EL (cell line): ENCODE data around the gene NOTO.

Experiments used
- DNase-seq: peaks from one replicate; pipeline ENCODE4 v3.0.0-alpha.2; 2016

The NOTO gene

GRCh38 chr2:73258913-73259215, 56.5 kb downstream of the NOTO start:
- no peak for DNase-seq

GRCh38 chr2:73259276-73259675, 56.9 kb downstream of the NOTO start:
- no peak for DNase-seq

- DNase-seq = no peak
These were observed 57.4 kb downstream of the NOTO start for GRCh38 chr2:73259704-73260337.

GRCh38 chr2:73260338-73260984, 58.1 kb downstream of the NOTO start:
- DNase-seq = peak; percentile 49
